GM23338 (cell line): ENCODE results near the gene MPPED2.

Experiments used
- EZH2phosphoT487 ChIP-seq: fragments of 200-600 bp; sonication (generic); IDR thresholded peaks from one replicate; pipeline ENCODE4 v1.8.1; 2018; ENCODE audit warnings: antibody characterized with exemption; ENCODE audit not compliant: unreplicated experiment
- TF ChIP-seq, protein P1 (sequence below), 2 experiments: fragments of 200-600 bp in 1 of 2; sonication (generic) in 1 of 2; conservative IDR thresholded peaks; 2 replicates each; pipeline versions ENCODE4 v1.5.1 to v1.6.1; 2016 to 2017; ENCODE audit warnings: antibody characterized with exemption in 2 of 2, low read depth in 2 of 2, mild to moderate bottlenecking in 2 of 2, moderate library complexity in 1 of 2

DNA sequence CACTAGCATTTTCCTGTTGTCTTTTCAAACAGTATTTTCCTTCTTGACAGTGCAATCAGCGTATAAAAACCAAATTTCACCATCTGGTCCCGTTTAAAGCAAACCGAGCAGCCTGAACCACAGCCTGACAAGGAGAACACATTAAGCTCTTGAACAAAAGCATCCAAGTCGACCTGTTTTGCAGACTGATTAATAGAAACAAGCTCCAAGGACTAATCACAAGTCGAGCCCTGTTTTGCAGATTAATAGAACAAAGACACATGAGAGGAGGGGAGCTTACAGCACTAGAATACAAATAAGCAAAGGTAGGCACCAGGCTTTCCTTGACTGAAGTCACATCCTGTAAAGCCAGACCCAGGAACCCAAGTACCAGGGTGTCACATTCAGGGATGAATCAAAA lies 104.8 kb downstream of the MPPED2 start:
- TF ChIP-seq, protein P1, sequence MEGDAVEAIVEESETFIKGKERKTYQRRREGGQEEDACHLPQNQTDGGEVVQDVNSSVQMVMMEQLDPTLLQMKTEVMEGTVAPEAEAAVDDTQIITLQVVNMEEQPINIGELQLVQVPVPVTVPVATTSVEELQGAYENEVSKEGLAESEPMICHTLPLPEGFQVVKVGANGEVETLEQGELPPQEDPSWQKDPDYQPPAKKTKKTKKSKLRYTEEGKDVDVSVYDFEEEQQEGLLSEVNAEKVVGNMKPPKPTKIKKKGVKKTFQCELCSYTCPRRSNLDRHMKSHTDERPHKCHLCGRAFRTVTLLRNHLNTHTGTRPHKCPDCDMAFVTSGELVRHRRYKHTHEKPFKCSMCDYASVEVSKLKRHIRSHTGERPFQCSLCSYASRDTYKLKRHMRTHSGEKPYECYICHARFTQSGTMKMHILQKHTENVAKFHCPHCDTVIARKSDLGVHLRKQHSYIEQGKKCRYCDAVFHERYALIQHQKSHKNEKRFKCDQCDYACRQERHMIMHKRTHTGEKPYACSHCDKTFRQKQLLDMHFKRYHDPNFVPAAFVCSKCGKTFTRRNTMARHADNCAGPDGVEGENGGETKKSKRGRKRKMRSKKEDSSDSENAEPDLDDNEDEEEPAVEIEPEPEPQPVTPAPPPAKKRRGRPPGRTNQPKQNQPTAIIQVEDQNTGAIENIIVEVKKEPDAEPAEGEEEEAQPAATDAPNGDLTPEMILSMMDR (conservative IDR thresholded peaks at IDR 0.05; ENCODE audit: low read depth in 2 of 2) = no peak
- no peak for TF ChIP-seq EZH2phosphoT487
